NCI-H1092 (cell line): ENCODE results near the gene SEZ6L.
"Not testable (repeated sequence)": the region's sequence is repeated elsewhere in the genome, so short reads cannot be mapped to it uniquely, and the experiment has no call there.

Experiments
- DNase-seq: peaks from one replicate; lab custom pipeline; 2025; lab: John Stamatoyannopoulos, UW

Gene SEZ6L

GRCh38 chr22:26383968-26384556 is 214.8 kb downstream of the SEZ6L start:
- DNase-seq, result no peak

- DNase-seq, result no peak
These were observed 215.9 kb downstream of the SEZ6L start for GRCh38 chr22:26385164-26385563.

- DNase-seq, result no peak
These were observed 219.9 kb downstream of the SEZ6L start for GRCh38 chr22:26389125-26389524.

GRCh38 chr22:26391091-26391490 is 221.8 kb downstream of the SEZ6L start:
- DNase-seq, result no peak

GRCh38 chr22:26391623-26392022 is 222.4 kb downstream of the SEZ6L start:
- no peak for DNase-seq

- no peak for DNase-seq
These were observed 224.7 kb downstream of the SEZ6L start for GRCh38 chr22:26393929-26394328.

- peak; percentile 7 for DNase-seq
These were observed 225.5 kb downstream of the SEZ6L start for GRCh38 chr22:26394777-26395176.

- peak; percentile 39 for DNase-seq
These were observed 226.7 kb downstream of the SEZ6L start for GRCh38 chr22:26395926-26396325.

GRCh38 chr22:26398741-26399153 is 229.5 kb downstream of the SEZ6L start:
- DNase-seq, result peak; percentile 29

GRCh38 chr22:26399289-26399688 is 230.0 kb downstream of the SEZ6L start:
- DNase-seq, result no peak

- DNase-seq, result no peak
These were observed 232.5 kb downstream of the SEZ6L start for GRCh38 chr22:26401726-26402125.

- no peak for DNase-seq
These were observed 235.7 kb downstream of the SEZ6L start for GRCh38 chr22:26404851-26405421.

- peak; percentile 96 for DNase-seq
These were observed 236.9 kb downstream of the SEZ6L start for GRCh38 chr22:26406118-26406517.

- DNase-seq, result not testable (repeated sequence)
These were observed 239.4 kb downstream of the SEZ6L start for GRCh38 chr22:26408562-26409220.

- DNase-seq, result no peak
These were observed 240.6 kb downstream of the SEZ6L start for GRCh38 chr22:26409719-26410335.

- DNase-seq, result no peak
These were observed 241.1 kb downstream of the SEZ6L start for GRCh38 chr22:26410386-26410785.

- DNase-seq, result no peak
These were observed 245.1 kb downstream of the SEZ6L start for GRCh38 chr22:26414347-26414746.

- DNase-seq, result no peak
These were observed 247.0 kb downstream of the SEZ6L start for GRCh38 chr22:26416256-26416655.

- no peak for DNase-seq
These were observed 247.5 kb downstream of the SEZ6L start for GRCh38 chr22:26416670-26417276.

GRCh38 chr22:26417406-26417805 is 248.1 kb downstream of the SEZ6L start:
- DNase-seq, result no peak

- no peak for DNase-seq
These were observed 249.4 kb downstream of the SEZ6L start for GRCh38 chr22:26418620-26419019.

- no peak for DNase-seq
These were observed 257.7 kb downstream of the SEZ6L start for GRCh38 chr22:26426924-26427323.
